Ecto neural progenitor cell (in vitro differentiated cells): ENCODE results near the gene UBA6.
A peak's percentile ranks its signal among the peaks of the same experiment; 100 is the strongest.
"Not testable (repeated sequence)": the region's sequence is repeated elsewhere in the genome, so short reads cannot be mapped to it uniquely, and the experiment has no call there.

Experiments
- DNase-seq: peaks from one replicate; pipeline ENCODE4 v3.0.0-alpha.2; 2018; ENCODE audit warnings: low spot score

Gene UBA6

DNA sequence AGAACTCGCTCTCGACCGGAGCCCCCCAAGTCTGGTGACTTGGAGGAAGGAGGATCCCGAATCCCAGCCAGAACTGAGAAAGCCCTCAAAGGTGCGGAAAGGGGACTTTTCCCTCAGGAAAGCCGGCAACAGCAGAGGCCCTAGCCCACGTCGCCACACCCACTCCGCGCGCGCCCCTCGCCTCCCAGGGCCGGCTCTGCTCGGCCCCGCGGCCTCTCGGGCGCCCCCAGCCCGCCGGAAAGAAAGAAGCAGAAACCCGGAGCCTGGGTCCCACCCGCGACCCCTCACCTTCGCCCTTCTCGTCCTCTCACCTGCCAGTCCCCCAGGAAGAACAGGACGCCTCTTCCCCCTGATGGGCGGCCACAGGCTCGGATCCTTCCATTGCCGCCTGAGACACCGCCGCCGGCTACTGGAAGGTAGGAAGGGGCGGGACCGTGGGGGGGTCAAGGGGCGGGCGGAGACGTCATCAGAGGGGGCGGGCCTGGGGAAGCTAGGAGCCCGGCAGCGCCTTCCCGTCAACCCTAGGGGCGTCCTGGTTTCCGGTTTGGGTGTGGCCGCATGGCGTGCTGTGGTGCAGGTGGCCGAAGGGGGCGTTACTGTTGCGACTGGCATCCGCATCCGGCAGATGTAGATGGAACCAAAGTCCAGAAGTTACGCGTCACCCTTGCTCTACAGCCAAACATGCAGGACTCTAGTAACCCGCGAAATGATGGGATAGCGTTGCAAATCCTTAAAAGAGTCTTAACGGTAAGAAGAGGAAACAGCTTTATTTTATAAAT, at the start of gene UBA6:
Gene UBA6, minus strand, starts transcription at position 418 of the 779 bp plus-strand sequence. Its CDS starts 36 bp downstream, at position 382.
- DNase-seq, result peak; percentile 96

GRCh38 chr4:67750691-67751090, 49.7 kb upstream of the UBA6 start:
- DNase-seq, result no peak

DNA sequence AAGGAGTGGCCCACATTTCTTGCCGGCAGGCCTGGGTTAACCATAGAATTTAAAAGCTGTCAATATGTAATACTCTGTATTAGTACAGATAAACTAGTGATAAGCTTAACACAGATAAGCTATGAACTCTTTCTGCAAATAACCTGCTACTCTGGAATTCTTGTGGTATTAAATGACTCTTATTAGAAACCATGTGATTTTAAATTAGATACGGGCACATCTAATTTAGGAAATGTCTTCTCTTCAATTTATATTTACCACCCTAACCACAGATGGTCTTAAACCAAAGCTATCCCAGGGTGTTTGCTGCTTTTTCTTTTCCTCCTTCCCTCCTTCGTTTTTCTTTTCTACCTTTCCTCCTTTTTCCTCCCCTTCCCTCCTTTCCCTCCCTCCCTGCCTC, 48.3 kb upstream of the UBA6 start:
- no peak for DNase-seq

DNA sequence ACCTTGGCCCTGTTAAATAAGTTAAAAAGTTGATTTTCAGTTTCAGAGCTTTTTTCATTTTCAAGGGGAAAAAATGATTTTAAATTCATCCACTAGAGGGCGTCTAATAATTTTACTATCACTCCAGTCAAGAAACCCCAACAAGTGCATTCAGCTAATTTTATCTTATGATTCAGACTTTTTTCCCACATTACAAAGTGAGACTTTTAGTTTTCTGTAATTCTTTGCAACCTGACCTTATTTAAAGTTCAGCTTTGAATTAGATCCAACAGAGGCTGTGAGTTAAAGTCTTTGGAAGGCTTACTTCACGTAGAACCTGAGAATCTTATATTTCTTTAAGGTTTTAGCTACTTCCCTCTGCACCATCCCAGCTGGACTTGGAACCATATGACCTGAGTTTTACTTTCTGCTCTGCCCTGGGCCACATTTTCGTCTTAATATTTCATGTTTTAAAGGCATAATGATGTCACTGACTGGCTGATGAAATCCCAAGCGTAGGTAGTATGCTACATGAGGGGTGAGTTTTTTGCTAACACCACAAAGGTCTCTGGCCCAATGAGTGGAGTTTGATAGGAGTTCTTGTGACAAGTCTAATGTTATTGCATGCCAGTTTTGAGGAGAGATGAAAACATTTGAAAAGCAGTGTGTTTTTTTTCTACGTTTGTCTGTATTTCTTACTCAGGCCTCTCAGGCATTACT, 46.0 kb upstream of the UBA6 start:
- no peak for DNase-seq

DNA sequence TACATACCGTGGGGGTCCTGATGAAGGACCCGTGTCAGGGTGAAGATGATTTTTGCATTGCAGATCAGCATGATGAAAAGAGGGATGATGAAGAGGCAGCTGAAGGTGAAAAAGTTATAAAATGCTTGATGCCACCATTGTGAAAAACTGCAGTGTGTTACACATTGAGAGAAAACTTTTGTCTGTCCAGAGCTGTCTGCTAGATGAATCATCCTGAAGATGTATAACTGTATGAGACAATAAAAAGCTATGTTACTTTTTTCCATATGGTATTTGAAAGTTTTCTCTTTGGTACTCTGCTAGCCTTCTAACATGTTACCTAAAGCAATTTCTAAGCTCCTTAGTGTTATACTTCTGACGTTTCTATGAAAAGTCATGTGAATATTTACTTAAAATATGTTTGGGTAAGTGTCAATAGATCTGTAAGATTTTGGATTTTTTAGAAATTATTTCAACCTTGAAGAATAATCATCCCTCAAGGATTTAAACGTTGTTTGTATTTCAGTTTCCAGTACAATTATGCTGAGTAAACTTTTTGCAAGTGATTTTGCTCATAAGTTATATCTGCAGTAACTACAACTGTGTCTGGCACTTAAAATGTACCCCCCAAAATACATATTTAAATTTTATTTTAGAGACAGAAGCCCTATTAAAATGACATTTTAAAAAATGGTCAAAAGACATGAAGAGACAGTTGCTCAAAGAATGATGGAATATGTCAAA, 43.8 kb upstream of the UBA6 start:
- DNase-seq, result no peak

- no peak for DNase-seq
Measured at GRCh38 chr4:67743194-67743593, 42.2 kb upstream of the UBA6 start.

GRCh38 chr4:67736262-67736661, 35.3 kb upstream of the UBA6 start:
- no peak for DNase-seq

GRCh38 chr4:67735325-67735724, 34.4 kb upstream of the UBA6 start:
- DNase-seq, result no peak

DNA sequence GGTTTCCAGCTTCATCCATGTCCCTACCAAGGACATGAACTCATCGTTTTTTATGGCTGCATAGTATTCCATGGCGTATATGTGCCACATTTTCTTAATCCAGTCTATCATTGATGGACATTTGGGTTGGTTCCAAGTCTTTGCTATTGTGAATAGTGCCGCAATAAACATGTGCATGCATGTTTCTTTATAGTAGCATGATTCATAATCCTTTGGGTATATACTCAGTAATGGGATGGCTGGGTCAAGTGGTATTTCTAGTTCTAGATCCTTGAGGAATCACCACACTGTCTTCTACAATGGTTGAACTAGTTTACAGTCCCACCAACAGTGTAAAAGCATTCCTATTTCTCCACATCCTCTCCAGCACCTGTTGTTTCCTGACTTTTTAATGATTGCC, 29.6 kb upstream of the UBA6 start:
- not testable (repeated sequence) for DNase-seq

- no peak for DNase-seq
Measured at GRCh38 chr4:67727124-67727850, 26.3 kb upstream of the UBA6 start.

- DNase-seq, result no peak
Measured at GRCh38 chr4:67725981-67726380, 25.0 kb upstream of the UBA6 start.

DNA sequence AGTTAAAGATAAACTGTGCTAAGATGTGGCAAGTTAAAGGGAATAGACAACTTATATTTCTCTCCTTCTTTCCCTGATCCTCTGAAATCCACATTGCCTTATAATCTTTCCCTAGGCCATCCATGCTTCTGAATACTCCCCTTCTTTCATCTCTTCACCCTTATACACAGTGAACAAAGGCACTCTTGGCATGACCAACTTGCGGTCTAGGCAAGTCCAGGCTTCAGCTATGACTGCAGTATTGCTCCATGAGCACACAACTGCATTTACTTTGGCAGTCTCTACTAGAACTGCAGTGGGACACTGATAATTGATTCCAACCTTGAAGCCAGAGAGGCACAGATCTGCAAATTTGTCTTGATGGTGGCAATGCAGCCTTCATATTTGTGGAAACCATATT, 24.2 kb upstream of the UBA6 start:
- DNase-seq, result no peak

DNA sequence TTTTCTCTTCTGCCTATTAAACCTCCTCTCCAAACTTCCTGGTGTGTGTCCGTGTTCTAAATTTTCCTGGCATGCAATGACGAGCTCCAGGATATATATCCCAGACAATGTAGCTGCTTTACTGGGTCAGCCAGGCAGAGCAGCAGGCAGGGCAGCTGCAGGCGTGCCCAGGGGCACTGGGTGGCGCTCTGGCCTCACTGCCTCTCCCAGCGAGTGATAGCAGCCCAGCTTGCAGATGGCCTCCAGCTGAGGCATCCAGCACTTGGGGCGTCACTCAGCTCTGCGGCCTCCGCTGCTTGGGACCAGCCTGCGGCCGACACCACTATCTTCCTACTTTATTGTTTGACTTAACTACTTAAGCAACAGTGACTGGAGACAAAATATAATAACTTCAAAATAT, 23.0 kb upstream of the UBA6 start:
- no peak for DNase-seq

GRCh38 chr4:67723341-67723740, 22.4 kb upstream of the UBA6 start:
- DNase-seq, result no peak

DNA sequence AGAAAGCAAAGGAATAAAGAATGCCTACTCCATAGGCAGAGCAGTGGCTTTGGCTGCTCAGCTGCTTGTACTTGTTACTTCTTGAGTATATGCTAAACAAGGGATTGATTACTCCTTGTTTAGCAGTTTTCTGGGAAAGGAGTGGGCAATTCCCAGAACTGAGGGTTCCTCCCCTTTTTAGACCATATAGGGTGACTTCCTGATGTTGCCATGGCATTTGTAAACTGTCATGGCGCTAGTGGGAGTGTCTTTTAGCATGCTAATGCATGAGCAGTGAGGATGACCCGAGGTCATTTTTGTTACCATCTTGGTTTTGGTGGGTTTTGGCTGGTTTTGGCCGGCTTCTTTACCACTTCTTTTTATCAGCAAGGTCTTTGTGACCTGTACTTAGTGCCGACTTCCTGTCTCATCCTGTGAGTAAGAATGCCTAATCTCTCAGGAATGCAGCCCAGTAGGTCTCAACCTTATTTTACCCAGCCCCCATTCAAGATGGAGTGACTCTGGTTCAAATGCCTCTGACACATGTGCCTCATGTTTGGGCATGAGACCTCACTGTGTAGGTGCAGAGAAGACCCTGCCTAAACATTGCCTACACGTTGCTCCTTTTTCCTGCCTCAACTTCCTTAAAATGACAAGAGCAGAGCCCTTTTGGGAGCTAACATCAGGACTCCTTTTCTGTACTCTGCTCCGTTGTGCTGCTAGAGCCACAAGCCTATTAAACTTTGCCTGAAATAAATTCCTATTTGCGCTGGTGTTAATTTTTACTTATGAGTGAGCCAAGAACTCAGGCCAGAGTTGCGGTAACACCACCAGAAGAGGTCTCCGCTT, 21.0 kb upstream of the UBA6 start:
- no peak for DNase-seq

- DNase-seq, result no peak
Measured at GRCh38 chr4:67721315-67721769, 20.4 kb upstream of the UBA6 start.

- DNase-seq, result no peak
Measured at GRCh38 chr4:67719953-67720617, 19.1 kb upstream of the UBA6 start.

DNA sequence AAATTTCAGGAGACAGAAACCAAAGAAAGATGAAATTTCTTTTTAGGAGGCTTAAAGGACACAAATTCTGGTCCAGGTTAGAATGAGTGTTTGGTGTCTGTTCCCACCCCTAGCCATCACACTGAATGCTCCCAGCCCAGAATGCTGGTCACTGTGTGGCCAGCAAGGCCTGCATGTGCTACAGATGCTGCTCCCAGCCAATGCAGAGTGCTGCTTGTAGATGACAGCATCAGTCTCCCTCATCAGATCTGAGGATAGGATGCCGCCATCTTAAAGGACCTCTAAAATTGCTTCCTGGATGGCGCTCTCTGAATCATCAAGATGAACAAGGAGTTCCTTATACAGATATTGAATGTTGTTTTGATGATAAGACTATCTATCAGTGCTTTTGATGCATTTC, 17.9 kb upstream of the UBA6 start:
- no peak for DNase-seq

DNA sequence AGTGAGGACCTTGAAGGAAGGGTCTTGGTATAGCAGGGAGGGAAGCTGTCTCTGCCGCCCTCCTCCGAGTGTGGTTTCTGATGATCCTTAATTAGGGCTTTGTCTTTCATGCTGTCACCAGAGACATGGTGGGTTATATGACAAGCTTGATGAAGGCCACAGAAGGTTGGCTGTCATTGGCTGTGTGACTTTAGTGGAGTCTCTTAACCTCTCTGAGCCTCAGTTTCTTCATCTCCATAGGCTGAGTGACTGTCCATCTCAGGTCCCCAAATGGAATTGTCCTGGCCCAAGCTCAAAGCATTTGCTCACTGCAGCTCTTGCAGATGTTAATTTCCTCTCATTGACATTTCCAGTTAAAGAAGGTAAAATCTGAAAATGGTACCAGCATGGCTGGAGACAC, 16.6 kb upstream of the UBA6 start:
- no peak for DNase-seq

- DNase-seq, result no peak
Measured at GRCh38 chr4:67714955-67715354, 14.0 kb upstream of the UBA6 start.

DNA sequence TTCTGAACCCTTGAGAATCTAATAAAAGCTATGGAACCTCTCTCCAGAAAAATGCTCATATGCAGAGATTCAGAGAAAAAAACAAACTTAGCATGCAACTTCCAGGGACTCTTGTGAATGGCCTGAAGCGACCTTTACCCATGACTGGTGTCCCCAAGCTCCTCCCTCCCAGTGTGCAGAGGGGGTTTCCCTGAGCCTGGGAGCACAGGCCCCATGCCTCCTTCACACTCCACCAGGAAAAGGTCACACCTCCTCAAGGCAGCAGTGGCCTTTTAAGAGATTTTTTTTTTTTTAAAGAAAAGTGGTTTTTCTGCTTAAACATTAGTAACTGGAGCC, 13.3 kb upstream of the UBA6 start:
- DNase-seq, result no peak
